B cell (primary cell): Measurements from ENCODE around the gene ANXA8.
"Not testable (repeated sequence)": the region's sequence is repeated elsewhere in the genome, so short reads cannot be mapped to it uniquely, and the experiment has no call there.

Source experiments
- CTCF ChIP-seq: fragments of 200-600 bp; IDR thresholded peaks from one replicate; pipeline ENCODE4 v1.8.0; 2022; ENCODE audit warnings: antibody characterized with exemption, mild to moderate bottlenecking
- EZH2 ChIP-seq: IDR thresholded peaks from 2 replicates; pipeline ENCODE4 v1.6.1; 2012; ENCODE audit warnings: borderline replicate concordance, low read depth, mild to moderate bottlenecking, moderate library complexity, low read length; ENCODE audit not compliant: insufficient read depth, poor library complexity, severe bottlenecking

- not testable (repeated sequence) for TF ChIP-seq CTCF, EZH2
Measured at GRCh38 chr10:47468731-47469528, 15.0 kb downstream of the ANXA8 start.
